H1 (cell line): ENCODE results near the gene ITPK1. TPM values are rescaled to one million over a fixed set of nuclear protein-coding genes. Genes with fewer than 3 reads are reported as not detected.

ENCODE experiments used
- ATF3 ChIP-seq: IDR thresholded peaks from 2 replicates; pipeline ENCODE4 v1.6.1; 2011; ENCODE audit warnings: low read depth, mild to moderate bottlenecking, low read length; ENCODE audit not compliant: insufficient read depth
- BRCA1 ChIP-seq: IDR thresholded peaks from 2 replicates; pipeline ENCODE4 v1.6.1; 2012; ENCODE audit warnings: low read depth, low read length, improper control_type of control experiment
- RNF2 ChIP-seq: fragments of 200-900, 300-1000 bp; sonication (generic); IDR thresholded peaks from 2 replicates; pipeline ENCODE4 v1.7.1; 2016; ENCODE audit warnings: borderline replicate concordance, low read depth, mild to moderate bottlenecking, antibody characterized with exemption, low read length; ENCODE audit not compliant: poor library complexity, severe bottlenecking; ENCODE audit errors: missing control alignments
- polyA plus RNA-seq, 7 experiments: library from polyadenylated mRNA; depleted of rRNA in 3 of 7; stranded (reverse) in 5 of 7; unstranded in 2 of 7; fragments of >200 nt in 5 of 7; fragments of 200-250 nt in 2 of 7; gene quantifications; 1 replicate in 5 of 7; 2 replicates in 1 of 7; 4 replicates in 1 of 7; pipeline versions ENCODE4 v1.2.1 to v1.2.3, GENCODE V29; 2011 to 2013; ENCODE audit warnings: missing spikeins in 2 of 7, mixed read lengths in 2 of 7
- total RNA-seq: library from RNA; stranded (reverse); fragmentation: NEBNext Ultra II Directional; extraction: Animal tissue kit (Norgen Biotek cat#: 25700); gene quantifications from 2 replicates; pipeline ENCODE4 v1.2.1, GENCODE V29; 2021

The ITPK1 gene
- total and polyA plus RNA-seq, 2 of the 8 experiments (the other 6 are each of a cell fraction or from before 2014, with no cell fraction given), result 108 to 143 TPM

- TF ChIP-seq RNF2 (no peak), ATF3 (no peak), BRCA1 (no peak)
- TF ChIP-seq, all 59 proteins: peak for 0
These were observed 22.8 kb downstream of the ITPK1 start (continued) for GRCh38 chr14:93092606-93093556.
